Measurements from ENCODE around the gene CTNND1. TPM values are rescaled to one million over a fixed set of nuclear protein-coding genes. Genes with fewer than 3 reads are reported as not detected.
A peak's percentile ranks its signal among the peaks of the same experiment; 100 is the strongest.

Gene CTNND1
- total and polyA plus RNA-seq, 2 experiments from 2014 or later: 39.1 to 136 TPM

DNA sequence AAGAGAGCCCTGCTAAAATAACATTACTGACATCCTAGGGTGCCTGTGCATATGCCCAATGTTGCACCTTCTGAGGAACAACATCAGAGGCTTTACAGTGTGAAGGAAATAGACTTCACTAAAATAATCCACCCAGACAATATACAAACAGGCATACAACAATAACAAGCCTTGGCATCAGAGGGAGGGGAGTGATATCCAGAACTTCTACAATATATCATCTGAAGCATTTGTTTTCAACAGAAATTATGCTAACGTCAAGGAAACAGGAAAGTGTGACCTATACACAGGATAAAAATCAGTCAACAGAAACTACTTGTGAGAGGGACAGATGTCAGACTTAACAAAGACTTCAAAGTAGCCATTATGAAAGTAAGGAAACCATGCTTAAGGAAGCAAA lies 81.3 kb downstream of the CTNND1 start (continued):
- TF ChIP-seq, protein P1, sequence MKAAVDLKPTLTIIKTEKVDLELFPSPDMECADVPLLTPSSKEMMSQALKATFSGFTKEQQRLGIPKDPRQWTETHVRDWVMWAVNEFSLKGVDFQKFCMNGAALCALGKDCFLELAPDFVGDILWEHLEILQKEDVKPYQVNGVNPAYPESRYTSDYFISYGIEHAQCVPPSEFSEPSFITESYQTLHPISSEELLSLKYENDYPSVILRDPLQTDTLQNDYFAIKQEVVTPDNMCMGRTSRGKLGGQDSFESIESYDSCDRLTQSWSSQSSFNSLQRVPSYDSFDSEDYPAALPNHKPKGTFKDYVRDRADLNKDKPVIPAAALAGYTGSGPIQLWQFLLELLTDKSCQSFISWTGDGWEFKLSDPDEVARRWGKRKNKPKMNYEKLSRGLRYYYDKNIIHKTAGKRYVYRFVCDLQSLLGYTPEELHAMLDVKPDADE (IDR thresholded peaks at IDR 0.05): no peak
- no peak for TF ChIP-seq CREB1 (CRISPR knock-in tag; IDR thresholded peaks at IDR 0.05; ENCODE audit: low read depth)
- TF ChIP-seq NANOG (IDR thresholded peaks at IDR 0.05; ENCODE audit: borderline replicate concordance): no peak
- TF ChIP-seq, protein P2, sequence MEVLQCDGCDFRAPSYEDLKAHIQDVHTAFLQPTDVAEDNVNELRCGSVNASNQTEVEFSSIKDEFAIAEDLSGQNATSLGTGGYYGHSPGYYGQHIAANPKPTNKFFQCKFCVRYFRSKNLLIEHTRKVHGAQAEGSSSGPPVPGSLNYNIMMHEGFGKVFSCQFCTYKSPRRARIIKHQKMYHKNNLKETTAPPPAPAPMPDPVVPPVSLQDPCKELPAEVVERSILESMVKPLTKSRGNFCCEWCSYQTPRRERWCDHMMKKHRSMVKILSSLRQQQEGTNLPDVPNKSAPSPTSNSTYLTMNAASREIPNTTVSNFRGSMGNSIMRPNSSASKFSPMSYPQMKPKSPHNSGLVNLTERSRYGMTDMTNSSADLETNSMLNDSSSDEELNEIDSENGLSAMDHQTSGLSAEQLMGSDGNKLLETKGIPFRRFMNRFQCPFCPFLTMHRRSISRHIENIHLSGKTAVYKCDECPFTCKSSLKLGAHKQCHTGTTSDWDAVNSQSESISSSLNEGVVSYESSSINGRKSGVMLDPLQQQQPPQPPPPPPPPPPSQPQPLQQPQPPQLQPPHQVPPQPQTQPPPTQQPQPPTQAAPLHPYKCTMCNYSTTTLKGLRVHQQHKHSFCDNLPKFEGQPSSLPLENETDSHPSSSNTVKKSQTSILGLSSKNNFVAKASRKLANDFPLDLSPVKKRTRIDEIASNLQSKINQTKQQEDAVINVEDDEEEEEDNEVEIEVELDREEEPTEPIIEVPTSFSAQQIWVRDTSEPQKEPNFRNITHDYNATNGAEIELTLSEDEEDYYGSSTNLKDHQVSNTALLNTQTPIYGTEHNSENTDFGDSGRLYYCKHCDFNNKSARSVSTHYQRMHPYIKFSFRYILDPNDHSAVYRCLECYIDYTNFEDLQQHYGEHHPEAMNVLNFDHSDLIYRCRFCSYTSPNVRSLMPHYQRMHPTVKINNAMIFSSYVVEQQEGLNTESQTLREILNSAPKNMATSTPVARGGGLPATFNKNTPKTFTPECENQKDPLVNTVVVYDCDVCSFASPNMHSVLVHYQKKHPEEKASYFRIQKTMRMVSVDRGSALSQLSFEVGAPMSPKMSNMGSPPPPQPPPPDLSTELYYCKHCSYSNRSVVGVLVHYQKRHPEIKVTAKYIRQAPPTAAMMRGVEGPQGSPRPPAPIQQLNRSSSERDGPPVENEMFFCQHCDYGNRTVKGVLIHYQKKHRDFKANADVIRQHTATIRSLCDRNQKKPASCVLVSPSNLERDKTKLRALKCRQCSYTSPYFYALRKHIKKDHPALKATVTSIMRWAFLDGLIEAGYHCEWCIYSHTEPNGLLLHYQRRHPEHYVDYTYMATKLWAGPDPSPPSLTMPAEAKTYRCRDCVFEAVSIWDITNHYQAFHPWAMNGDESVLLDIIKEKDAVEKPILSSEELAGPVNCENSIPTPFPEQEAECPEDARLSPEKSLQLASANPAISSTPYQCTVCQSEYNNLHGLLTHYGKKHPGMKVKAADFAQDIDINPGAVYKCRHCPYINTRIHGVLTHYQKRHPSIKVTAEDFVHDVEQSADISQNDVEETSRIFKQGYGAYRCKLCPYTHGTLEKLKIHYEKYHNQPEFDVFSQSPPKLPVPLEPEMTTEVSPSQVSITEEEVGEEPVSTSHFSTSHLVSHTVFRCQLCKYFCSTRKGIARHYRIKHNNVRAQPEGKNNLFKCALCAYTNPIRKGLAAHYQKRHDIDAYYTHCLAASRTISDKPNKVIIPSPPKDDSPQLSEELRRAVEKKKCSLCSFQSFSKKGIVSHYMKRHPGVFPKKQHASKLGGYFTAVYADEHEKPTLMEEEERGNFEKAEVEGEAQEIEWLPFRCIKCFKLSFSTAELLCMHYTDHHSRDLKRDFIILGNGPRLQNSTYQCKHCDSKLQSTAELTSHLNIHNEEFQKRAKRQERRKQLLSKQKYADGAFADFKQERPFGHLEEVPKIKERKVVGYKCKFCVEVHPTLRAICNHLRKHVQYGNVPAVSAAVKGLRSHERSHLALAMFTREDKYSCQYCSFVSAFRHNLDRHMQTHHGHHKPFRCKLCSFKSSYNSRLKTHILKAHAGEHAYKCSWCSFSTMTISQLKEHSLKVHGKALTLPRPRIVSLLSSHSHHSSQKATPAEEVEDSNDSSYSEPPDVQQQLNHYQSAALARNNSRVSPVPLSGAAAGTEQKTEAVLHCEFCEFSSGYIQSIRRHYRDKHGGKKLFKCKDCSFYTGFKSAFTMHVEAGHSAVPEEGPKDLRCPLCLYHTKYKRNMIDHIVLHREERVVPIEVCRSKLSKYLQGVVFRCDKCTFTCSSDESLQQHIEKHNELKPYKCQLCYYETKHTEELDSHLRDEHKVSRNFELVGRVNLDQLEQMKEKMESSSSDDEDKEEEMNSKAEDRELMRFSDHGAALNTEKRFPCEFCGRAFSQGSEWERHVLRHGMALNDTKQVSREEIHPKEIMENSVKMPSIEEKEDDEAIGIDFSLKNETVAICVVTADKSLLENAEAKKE (CRISPR knock-in tag; IDR thresholded peaks at IDR 0.05): no peak
- no peak for TF ChIP-seq JUNB (IDR thresholded peaks at IDR 0.05; ENCODE audit: unreplicated experiment)
- TF ChIP-seq EZH2phosphoT487 (IDR thresholded peaks at IDR 0.05; ENCODE audit: unreplicated experiment): no peak
- no peak for TF ChIP-seq STAT1 (IDR thresholded peaks at IDR 0.05; ENCODE audit: unreplicated experiment)
- TF ChIP-seq ZNF114 (CRISPR knock-in tag; IDR thresholded peaks at IDR 0.05): no peak
- TF ChIP-seq EZH2 (IDR thresholded peaks at IDR 0.05; ENCODE audit: low read depth, unreplicated experiment): no peak

DNA sequence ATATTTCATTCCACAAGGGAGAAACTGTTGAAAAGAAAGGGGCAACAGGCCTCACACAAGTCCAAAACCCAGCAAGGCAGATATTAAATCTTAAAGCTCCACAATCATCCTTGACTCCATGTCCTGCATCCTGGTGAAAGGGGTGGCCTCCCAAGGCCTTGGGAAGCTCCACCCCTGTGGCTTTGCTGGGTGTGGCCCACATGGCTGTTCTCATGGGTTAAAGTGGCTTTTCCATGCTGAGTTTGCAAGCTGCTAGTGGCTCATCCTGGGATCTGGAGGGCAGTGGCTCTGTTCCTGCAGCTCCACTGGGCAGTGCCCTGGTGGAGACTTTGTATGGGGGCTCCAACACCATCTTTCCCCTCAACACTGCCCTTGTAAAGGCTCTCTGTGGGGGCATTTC lies 106.4 kb downstream of the CTNND1 start:
- ATAC-seq: peak; percentile 23
- no peaks in the 10 kb centered on the region for H3F3A ChIP-seq (replicated peaks; ENCODE audit: low read depth)
- Mint-ChIP-seq H3K27ac (peak overlapping the region; percentile 49; the same call in 1 of the 2 replicates), H3K4me1 (peaks cover 34% of the 10 kb centered on the region), H3K4me3 (no peak overlapping the region; the same call in 2 of the 3 replicates), H3K27me3 (ENCODE audit: insufficient read depth, low read depth, poor library complexity) (peaks cover 10% of the 10 kb centered on the region), H3K36me3 (ENCODE audit: low read depth) (peaks cover 6% of the 10 kb centered on the region), H3K9me3 (peaks cover 7% of the 10 kb centered on the region; the same call in 2 of the 3 replicates)
- H3K4me2 ChIP-seq: peak overlapping the region; percentile 37
- no peaks in the 10 kb centered on the region for H3K27me3 ChIP-seq (ENCODE audit: insufficient read depth)
- 0 out of 2 replicates have a peak overlapping the region, but pooled peaks have one; percentile 67 for H3K27ac ChIP-seq (ENCODE audit: low read depth)
- no peaks in the 10 kb centered on the region for H3K36me3 ChIP-seq (ENCODE audit: insufficient read depth)
- no peaks in the 10 kb centered on the region for H4K20me1 ChIP-seq (replicated peaks; ENCODE audit: insufficient read depth)
- no peak overlapping the region for H3K4me3 ChIP-seq
- peak overlapping the region; percentile 85; the same call in 1 of the 2 replicates for H2AFZ ChIP-seq
- peaks cover 24% of the 10 kb centered on the region for H3K4me1 ChIP-seq (ENCODE audit: insufficient read depth)
- peaks cover 23% of the 10 kb centered on the region for H3K9me2 ChIP-seq (ENCODE audit: insufficient read depth)
- H3K79me2 ChIP-seq (replicated peaks; ENCODE audit: insufficient read depth): no peaks in the 10 kb centered on the region
- DNase-seq (ENCODE audit: low spot score): peak; percentile 21
- TF ChIP-seq EZH2 (IDR thresholded peaks at IDR 0.05; ENCODE audit: low read depth, unreplicated experiment) (no peak), CREB1 (CRISPR knock-in tag; IDR thresholded peaks at IDR 0.05; ENCODE audit: low read depth) (no peak), POLR2AphosphoS5 (IDR thresholded peaks at IDR 0.05; ENCODE audit: low read depth) (no peak), JUNB (IDR thresholded peaks at IDR 0.05; ENCODE audit: unreplicated experiment) (no peak), EZH2phosphoT487 (IDR thresholded peaks at IDR 0.05; ENCODE audit: unreplicated experiment) (no peak)
- TF ChIP-seq, protein P3, sequence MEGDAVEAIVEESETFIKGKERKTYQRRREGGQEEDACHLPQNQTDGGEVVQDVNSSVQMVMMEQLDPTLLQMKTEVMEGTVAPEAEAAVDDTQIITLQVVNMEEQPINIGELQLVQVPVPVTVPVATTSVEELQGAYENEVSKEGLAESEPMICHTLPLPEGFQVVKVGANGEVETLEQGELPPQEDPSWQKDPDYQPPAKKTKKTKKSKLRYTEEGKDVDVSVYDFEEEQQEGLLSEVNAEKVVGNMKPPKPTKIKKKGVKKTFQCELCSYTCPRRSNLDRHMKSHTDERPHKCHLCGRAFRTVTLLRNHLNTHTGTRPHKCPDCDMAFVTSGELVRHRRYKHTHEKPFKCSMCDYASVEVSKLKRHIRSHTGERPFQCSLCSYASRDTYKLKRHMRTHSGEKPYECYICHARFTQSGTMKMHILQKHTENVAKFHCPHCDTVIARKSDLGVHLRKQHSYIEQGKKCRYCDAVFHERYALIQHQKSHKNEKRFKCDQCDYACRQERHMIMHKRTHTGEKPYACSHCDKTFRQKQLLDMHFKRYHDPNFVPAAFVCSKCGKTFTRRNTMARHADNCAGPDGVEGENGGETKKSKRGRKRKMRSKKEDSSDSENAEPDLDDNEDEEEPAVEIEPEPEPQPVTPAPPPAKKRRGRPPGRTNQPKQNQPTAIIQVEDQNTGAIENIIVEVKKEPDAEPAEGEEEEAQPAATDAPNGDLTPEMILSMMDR (conservative IDR thresholded peaks at IDR 0.05; ENCODE audit: low read depth in 2 of 2): no peak
- TF ChIP-seq, protein P1 (IDR thresholded peaks at IDR 0.05): no peak

Data from GM23338 (cell line).